ENCODE results near the gene ITSN1.
"Not testable (repeated sequence)": the region's sequence is repeated elsewhere in the genome, so short reads cannot be mapped to it uniquely, and the experiment has no call there.

The ITSN1 gene

DNA sequence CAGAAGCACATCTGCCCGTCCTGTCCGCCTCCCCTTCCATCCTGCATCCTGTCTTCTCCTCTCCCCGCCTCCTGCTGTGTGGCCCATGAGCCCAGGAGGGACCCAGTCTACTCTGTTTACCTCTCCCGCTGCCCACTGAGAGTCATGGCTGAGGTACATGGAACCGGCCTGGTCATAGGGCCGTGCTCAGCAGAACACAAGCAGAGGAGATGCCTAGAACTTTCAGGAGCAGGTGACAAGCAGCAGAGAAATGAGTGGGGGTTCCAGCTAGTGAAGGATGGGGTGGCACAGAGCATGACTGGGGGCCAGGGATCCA, 202.5 kb downstream of the ITSN1 start:
- DNase-seq = no peak

- no peak for DNase-seq
Measured at GRCh38 chr21:33846141-33846540, 203.8 kb downstream of the ITSN1 start.

DNA sequence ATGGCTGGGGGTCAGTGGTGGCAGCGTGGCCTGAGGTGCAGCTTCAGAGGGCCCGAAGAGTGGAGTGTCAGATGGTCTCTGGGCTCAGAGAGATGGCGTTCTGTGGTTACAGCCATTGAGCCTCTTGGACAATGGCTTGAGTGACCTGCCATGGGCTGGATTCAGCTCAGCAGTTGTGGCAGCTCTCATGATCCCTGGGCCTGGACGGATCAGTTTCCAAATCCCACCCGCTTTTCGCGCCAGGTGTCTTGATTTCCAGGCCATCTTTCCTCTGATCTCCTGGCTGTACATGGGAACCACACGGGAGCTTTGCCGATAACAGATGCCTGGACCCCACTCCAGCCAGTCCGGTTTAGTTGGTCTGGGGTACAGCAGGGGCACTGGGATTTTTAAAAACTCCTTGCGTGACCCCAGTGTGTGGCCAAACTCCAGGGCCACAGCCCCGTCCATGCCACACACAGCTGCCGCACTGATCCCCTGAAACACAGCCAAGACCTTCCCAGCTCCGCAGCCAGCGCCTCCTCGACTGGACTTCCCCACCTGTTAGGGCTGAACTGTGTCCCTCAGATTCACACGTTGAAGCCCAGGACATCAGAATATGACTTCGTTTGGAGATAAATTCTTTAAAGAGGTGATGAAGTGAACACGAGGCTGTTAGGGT, 205.4 kb downstream of the ITSN1 start:
- DNase-seq = no peak

- DNase-seq = no peak
Measured at GRCh38 chr21:33848249-33848953, 206.1 kb downstream of the ITSN1 start.

- no peak for DNase-seq
Measured at GRCh38 chr21:33849834-33850233, 207.5 kb downstream of the ITSN1 start.

DNA sequence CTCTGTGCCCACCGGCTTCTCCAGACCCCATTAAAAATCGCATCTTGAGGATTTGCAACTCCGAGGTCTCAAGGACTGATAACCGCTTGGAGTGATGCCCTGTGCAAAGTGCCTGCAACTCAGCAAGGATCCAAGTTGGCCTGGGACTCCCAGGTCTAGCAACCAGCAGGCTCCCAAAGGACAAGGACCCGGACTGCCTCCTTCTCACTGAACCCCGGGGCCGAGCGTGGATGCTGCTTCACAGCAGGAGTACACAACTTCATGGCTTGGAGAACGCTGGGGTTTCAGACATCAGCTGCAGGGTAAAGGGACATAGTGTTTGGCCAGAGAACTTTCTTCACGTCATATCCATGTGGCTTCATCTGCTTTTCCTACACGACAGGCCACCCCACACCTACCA, 208.1 kb downstream of the ITSN1 start:
- DNase-seq = no peak

GRCh38 chr21:33850985-33851384, 208.7 kb downstream of the ITSN1 start:
- DNase-seq = no peak

GRCh38 chr21:33852485-33852884, 210.2 kb downstream of the ITSN1 start:
- no peak for DNase-seq

DNA sequence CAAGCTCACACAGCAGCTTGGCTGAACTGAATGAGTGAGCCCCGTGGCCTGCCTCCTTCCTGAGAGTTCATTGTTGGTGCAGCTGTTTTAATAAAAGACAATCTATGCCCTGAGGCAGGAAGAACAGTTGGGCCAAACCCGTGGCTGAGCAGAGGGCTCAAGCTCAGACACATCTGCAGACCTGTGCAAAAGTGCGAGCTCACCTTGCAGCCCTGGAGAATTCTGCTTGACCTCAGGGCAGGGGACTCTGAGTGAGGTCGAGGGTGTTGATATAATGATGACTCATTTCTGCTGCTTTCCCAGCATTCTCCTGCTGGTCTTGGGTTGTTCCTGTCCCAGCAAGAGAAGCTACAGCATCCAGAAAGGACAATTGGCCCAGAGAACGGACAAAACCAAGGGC, 212.3 kb downstream of the ITSN1 start:
- DNase-seq = no peak

- DNase-seq = no peak
Measured at GRCh38 chr21:33855190-33855589, 212.9 kb downstream of the ITSN1 start.

- no peak for DNase-seq
Measured at GRCh38 chr21:33856893-33857527, 214.7 kb downstream of the ITSN1 start.

- DNase-seq = no peak
Measured at GRCh38 chr21:33857846-33858666, 215.8 kb downstream of the ITSN1 start.

GRCh38 chr21:33858667-33859372, 216.5 kb downstream of the ITSN1 start:
- no peak for DNase-seq

DNA sequence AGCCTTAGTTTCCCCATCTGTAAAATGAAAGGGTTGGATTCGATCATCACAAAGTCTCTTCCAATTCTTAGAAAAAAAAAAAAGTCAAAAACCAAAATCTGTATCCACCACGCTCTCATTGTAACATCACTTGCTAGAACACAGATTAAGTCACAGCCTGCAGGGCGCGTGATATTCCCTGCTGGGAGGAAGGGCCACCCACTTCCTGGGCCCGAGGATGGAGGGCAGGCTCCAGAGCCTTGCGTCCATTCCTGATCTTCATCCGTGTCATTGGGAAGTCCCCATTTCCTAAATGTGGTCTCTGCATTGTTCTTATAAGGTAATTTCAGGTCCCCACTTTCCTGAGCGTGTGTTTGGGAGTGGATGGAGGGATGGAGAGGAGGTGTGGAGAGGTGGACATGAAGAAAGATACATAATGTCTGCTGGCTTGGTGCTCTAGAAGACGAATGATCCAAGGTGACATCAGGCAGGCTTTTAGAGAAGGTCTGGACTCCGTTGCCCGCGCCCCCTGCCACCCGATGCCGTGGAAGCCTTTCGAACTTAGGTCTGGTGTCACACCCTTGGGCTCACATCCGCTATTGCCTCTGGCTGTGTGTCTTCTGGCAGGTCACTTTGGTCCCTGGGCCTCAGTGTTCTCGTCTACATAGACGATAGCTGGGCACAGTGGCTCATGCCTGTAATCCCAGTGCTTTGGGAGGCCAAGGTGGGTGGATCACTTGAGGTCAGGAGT, 217.2 kb downstream of the ITSN1 start:
- DNase-seq = no peak

GRCh38 chr21:33860332-33860879, 218.1 kb downstream of the ITSN1 start:
- no peak for DNase-seq

DNA sequence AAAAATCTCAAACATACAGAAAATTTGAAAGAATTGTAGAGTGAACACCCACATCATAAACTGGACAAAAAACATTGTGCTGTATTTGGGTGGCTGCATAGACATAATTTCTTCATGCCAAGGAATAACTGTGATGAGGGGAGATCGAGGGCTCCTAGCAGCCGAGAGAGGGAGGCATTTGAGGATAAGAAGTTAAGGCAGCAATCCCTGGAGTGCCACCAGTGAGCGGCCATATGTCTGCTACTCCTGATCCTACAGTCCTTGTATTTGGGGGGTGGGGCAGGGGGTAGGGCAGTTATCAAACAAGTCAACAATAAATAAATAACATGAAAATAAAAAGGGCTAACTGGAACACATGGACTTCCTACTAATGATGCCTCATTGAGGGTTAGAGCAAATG, 218.8 kb downstream of the ITSN1 start:
- no peak for DNase-seq

- DNase-seq = not testable (repeated sequence)
Measured at GRCh38 chr21:33863191-33863590, 220.9 kb downstream of the ITSN1 start.

- DNase-seq = no peak
Measured at GRCh38 chr21:33864150-33864549, 221.8 kb downstream of the ITSN1 start.

- no peak for DNase-seq
Measured at GRCh38 chr21:33865176-33865575, 222.9 kb downstream of the ITSN1 start.

DNA sequence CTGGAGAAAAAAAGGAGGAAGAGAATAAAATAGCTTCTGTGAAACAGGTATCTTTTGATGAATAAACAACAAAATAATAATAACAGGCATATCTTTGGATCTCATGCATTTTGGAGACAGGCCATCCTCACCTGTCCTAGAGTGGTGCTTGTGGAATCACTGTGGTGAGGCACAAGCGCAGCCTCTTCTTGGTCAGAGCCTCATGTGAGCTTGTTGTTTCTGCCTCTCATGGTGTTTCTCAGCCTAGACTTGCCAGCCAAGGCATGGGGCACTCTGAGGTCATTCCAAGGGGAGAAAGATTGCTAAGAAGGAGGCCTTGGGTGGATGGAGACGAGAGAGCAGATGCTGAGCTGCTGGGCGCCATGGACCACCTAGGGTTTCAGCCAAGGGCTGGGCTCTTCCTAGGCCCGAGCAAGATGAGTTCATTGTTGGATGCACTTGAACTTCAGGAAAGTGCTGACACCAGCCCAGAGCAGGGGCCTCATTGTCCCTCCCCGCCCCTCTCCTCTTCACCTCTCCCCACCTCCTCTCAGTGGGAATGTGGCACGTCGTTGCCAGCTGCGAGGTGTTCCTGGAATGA, 223.8 kb downstream of the ITSN1 start:
- no peak for DNase-seq

GRCh38 chr21:33866826-33867225, 224.5 kb downstream of the ITSN1 start:
- no peak for DNase-seq

Measured in stimulated activated CD8-positive, alpha-beta memory T cell treated with anti-CD3 and anti-CD28 coated beads, Interleukin-4, amount 100 ng/mL, for 48 hours (primary cell).